K562 (cell line): ENCODE measurements around the gene GPR180. TPM values are rescaled to one million over a fixed set of nuclear protein-coding genes. Genes with fewer than 3 reads are reported as not detected.
A peak's percentile ranks its signal among the peaks of the same experiment; 100 is the strongest.

Source experiments
- ASH1L ChIP-seq: fragments of 450-650 bp; IDR thresholded peaks from 2 replicates; pipeline ENCODE4 v1.6.1; 2018; ENCODE audit warnings: borderline replicate concordance, mild to moderate bottlenecking, low read depth; ENCODE audit not compliant: partially characterized antibody
- BRF1 ChIP-seq: IDR thresholded peaks from 3 replicates; pipeline ENCODE4 v1.6.1; 2011; ENCODE audit warnings: borderline replicate concordance, mild to moderate bottlenecking; ENCODE audit not compliant: insufficient read length; ENCODE audit errors: extremely low read depth
- MBD2 ChIP-seq: sonication (generic); IDR thresholded peaks from 2 replicates; pipeline ENCODE4 v1.6.1; 2016; ENCODE audit warnings: low read depth, borderline replicate concordance
- NFIC ChIP-seq: fragments of 450-650 bp; IDR thresholded peaks from 2 replicates; pipeline ENCODE4 v1.6.1; 2017; ENCODE audit warnings: mild to moderate bottlenecking, inconsistent platforms
- NR2C2 ChIP-seq, 2 experiments: fragments of 200-800 bp in 1 of 2; sonication (Bioruptor generic) in 1 of 2; sonication (generic) in 1 of 2; formaldehyde crosslinking in 1 of 2; IDR thresholded peaks; 2 replicates each; pipeline versions ENCODE4 v1.6.1 to v1.8.0; 2016 to 2022; ENCODE audit warnings: mild to moderate bottlenecking in 1 of 2, missing compliant biosample characterization in 1 of 2, missing genetic modification characterization in 1 of 2, missing genetic modification reagents in 1 of 2
- PYGO2 ChIP-seq: fragments of 450-650 bp; IDR thresholded peaks from 2 replicates; pipeline ENCODE4 v1.6.1; 2016; ENCODE audit warnings: mild to moderate bottlenecking, missing genetic modification characterization, moderate library complexity, missing compliant biosample characterization
- SPI1 ChIP-seq: IDR thresholded peaks from 2 replicates; pipeline ENCODE4 v1.6.1; 2011; ENCODE audit warnings: low read depth, low read length, control low read depth, borderline replicate concordance
- ZKSCAN1 ChIP-seq: fragments of 150-350 bp; IDR thresholded peaks from 2 replicates; pipeline ENCODE4 v1.6.1; 2016; ENCODE audit warnings: low read depth, low read length
- polyA plus RNA-seq, 8 experiments: library from polyadenylated mRNA; depleted of rRNA in 4 of 8; stranded (reverse) in 5 of 8; unstranded in 3 of 8; fragments of >200 nt; fragmentation: Nextera tagmentation in 2 of 8; fragmentation: Illumina TruSeq in 1 of 8; extraction: Ambion mirVana in 2 of 8; extraction: Trizol in 1 of 8; gene quantifications; 2 replicates each; pipeline versions ENCODE4 v1.2.1 to v1.2.3, GENCODE V29; 2011 to 2014; ENCODE audit warnings: inconsistent platforms in 1 of 8, missing spikeins in 1 of 8
- total RNA-seq, 7 experiments: library from RNA; depleted of rRNA in 6 of 7; stranded (reverse); fragments of >200 nt in 6 of 7; fragmentation: Illumina TruSeq in 2 of 7; extraction: Trizol in 2 of 7; gene quantifications; 2 replicates each; pipeline versions ENCODE4 v1.2.1 to v1.2.3, GENCODE V29; 2011 to 2021; ENCODE audit warnings: low replicate concordance in 1 of 7
- TF ChIP-seq, protein P1 (sequence below): fragments of 250-450 bp; sonication (Bioruptor Pico); IDR thresholded peaks from 2 replicates; pipeline ENCODE4 v1.4.0; 2020; ENCODE audit warnings: borderline replicate concordance
- TF ChIP-seq, protein P2 (sequence below): fragments of 250-450 bp; sonication (Bioruptor Pico); IDR thresholded peaks from 2 replicates; pipeline ENCODE4 v1.4.0; 2020; ENCODE audit warnings: mild to moderate bottlenecking, moderate library complexity
- TF ChIP-seq, protein P3 (sequence below): sonication (generic); formaldehyde crosslinking; IDR thresholded peaks from 2 replicates; pipeline ENCODE4 v1.8.0; 2022; ENCODE audit warnings: mild to moderate bottlenecking, missing genetic modification reagents

The GPR180 gene
- total and polyA plus RNA-seq, 9 of the 15 experiments (the other 6 are each of a cell fraction or from before 2014, with no cell fraction given) = 0.77 to 4.1 (median 1.8) TPM

DNA sequence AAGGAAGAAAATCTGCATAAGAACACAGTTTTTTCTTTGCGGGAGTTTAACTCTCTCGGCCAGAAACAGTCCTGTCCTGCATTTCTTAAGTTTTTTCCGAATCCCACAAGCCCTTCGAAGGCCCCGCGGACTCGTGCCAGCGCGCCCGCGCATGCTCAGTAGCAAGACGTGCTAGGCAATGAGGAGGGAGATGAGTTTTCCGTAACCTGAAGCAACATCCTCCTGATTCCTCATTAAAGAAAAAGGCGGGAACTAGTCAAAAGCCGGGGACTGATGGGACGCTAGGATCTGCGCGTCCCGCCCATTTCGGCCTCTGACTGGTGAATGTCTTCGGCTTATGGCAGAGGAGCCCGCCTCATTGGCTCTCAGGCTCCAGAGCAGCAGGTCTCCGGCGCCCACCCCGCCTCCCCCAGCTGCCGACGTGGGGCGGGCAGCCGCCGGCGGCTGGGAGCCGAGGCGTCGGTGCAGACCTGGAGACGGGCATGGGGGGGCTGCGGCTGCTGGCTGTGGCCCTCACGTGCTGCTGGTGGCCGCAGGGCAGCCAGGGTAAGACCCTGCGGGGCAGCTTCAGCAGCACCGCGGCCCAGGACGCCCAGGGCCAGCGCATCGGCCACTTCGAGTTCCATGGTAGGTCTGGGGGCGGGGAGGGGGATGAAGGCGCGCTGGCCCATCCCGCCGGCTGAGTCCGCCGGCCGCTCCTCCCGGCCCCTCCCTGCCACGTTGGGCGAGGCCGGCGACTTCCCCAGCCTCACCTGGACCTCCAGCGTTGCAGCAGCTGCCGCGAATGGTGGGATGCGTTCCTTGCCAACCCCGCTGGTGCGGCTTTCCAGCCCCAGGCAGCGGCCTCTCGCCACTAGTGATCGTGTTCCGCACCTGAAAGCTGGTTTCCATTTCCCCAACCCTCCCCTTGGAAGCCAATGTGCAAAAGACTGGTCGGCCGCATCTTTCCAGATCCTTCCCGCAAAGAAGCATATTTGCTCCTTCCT, at the start of gene GPR180 (continued):
- TF ChIP-seq, protein P1, sequence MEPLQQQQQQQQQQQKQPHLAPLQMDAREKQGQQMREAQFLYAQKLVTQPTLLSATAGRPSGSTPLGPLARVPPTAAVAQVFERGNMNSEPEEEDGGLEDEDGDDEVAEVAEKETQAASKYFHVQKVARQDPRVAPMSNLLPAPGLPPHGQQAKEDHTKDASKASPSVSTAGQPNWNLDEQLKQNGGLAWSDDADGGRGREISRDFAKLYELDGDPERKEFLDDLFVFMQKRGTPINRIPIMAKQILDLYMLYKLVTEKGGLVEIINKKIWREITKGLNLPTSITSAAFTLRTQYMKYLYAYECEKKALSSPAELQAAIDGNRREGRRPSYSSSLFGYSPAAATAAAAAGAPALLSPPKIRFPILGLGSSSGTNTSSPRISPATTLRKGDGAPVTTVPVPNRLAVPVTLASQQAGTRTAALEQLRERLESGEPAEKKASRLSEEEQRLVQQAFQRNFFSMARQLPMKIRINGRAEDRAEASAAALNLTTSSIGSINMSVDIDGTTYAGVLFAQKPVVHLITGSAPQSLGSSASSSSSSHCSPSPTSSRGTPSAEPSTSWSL = no peak
- no peak for TF ChIP-seq NR2C2 (CRISPR knock-in tag; IDR thresholded peaks at IDR 0.05)
- TF ChIP-seq NR2C2 (tag; IDR thresholded peaks at IDR 0.05) = peak; percentile 37; the same call in 1 of the 2 replicates
- TF ChIP-seq ASH1L = peak; percentile 78
- TF ChIP-seq PYGO2 (tag) = no peak
- TF ChIP-seq, protein P2, sequence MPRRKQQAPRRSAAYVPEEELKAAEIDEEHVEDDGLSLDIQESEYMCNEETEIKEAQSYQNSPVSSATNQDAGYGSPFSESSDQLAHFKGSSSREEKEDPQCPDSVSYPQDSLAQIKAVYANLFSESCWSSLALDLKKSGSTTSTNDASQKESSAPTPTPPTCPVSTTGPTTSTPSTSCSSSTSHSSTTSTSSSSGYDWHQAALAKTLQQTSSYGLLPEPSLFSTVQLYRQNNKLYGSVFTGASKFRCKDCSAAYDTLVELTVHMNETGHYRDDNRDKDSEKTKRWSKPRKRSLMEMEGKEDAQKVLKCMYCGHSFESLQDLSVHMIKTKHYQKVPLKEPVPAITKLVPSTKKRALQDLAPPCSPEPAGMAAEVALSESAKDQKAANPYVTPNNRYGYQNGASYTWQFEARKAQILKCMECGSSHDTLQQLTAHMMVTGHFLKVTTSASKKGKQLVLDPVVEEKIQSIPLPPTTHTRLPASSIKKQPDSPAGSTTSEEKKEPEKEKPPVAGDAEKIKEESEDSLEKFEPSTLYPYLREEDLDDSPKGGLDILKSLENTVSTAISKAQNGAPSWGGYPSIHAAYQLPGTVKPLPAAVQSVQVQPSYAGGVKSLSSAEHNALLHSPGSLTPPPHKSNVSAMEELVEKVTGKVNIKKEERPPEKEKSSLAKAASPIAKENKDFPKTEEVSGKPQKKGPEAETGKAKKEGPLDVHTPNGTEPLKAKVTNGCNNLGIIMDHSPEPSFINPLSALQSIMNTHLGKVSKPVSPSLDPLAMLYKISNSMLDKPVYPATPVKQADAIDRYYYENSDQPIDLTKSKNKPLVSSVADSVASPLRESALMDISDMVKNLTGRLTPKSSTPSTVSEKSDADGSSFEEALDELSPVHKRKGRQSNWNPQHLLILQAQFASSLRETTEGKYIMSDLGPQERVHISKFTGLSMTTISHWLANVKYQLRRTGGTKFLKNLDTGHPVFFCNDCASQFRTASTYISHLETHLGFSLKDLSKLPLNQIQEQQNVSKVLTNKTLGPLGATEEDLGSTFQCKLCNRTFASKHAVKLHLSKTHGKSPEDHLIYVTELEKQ (CRISPR knock-in tag) = no peak
- TF ChIP-seq BRF1 = no peak
- 0 out of 2 replicates have a peak, but pooled peaks have one; percentile 1 for TF ChIP-seq SPI1
- no peak for TF ChIP-seq ZKSCAN1
- TF ChIP-seq MBD2 = peak; percentile 54; the same call in 1 of the 2 replicates
- TF ChIP-seq NFIC = 0 out of 2 replicates have a peak, but pooled peaks have one; percentile 5
- TF ChIP-seq, protein P3, sequence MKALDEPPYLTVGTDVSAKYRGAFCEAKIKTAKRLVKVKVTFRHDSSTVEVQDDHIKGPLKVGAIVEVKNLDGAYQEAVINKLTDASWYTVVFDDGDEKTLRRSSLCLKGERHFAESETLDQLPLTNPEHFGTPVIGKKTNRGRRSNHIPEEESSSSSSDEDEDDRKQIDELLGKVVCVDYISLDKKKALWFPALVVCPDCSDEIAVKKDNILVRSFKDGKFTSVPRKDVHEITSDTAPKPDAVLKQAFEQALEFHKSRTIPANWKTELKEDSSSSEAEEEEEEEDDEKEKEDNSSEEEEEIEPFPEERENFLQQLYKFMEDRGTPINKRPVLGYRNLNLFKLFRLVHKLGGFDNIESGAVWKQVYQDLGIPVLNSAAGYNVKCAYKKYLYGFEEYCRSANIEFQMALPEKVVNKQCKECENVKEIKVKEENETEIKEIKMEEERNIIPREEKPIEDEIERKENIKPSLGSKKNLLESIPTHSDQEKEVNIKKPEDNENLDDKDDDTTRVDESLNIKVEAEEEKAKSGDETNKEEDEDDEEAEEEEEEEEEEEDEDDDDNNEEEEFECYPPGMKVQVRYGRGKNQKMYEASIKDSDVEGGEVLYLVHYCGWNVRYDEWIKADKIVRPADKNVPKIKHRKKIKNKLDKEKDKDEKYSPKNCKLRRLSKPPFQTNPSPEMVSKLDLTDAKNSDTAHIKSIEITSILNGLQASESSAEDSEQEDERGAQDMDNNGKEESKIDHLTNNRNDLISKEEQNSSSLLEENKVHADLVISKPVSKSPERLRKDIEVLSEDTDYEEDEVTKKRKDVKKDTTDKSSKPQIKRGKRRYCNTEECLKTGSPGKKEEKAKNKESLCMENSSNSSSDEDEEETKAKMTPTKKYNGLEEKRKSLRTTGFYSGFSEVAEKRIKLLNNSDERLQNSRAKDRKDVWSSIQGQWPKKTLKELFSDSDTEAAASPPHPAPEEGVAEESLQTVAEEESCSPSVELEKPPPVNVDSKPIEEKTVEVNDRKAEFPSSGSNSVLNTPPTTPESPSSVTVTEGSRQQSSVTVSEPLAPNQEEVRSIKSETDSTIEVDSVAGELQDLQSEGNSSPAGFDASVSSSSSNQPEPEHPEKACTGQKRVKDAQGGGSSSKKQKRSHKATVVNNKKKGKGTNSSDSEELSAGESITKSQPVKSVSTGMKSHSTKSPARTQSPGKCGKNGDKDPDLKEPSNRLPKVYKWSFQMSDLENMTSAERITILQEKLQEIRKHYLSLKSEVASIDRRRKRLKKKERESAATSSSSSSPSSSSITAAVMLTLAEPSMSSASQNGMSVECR = peak; percentile 75; the same call in 1 of the 2 replicates
